Stomach (tissue), 4 donors: Measurements from ENCODE around the gene SIK3.

ENCODE experiments used
- CTCF ChIP-seq, 7 experiments: fragments of 450-650 bp in 4 of 7; fragments of 200-600 bp in 3 of 7; sonication (generic) in 3 of 7; IDR thresholded peaks; one replicate each; pipeline ENCODE4 v1.5.1; 2016 to 2019; ENCODE audit warnings: antibody characterized with exemption in 7 of 7, control low read depth in 2 of 7, mild to moderate bottlenecking in 1 of 7
- POLR2A ChIP-seq, 4 donors: fragments of 450-650 bp; IDR thresholded peaks; one replicate each; pipeline ENCODE4 v1.6.1; 2016; ENCODE audit warnings: antibody characterized with exemption in 4 of 4, control low read depth in 2 of 4, mild to moderate bottlenecking in 1 of 4, moderate library complexity in 1 of 4

- no peak for TF ChIP-seq POLR2A (IDR thresholded peaks at IDR 0.05)
- TF ChIP-seq CTCF (IDR thresholded peaks at IDR 0.05) = no peak
Measured at GRCh38 chr11:116852261-116853031, 245.8 kb downstream of the SIK3 start.
